LNCaP clone FGC (cell line): ENCODE data around the gene TEC.

Experiments used
- DNase-seq: peaks from one replicate; pipeline ENCODE4 v3.0.0-alpha.2; 2011; ENCODE audit warnings: low read depth
- H3K4me3 ChIP-seq: 2 replicates; pipeline ENCODE4 v1.5.1; 2011; ENCODE audit warnings: mild to moderate bottlenecking, low read depth, low read length, control low read depth
- TF ChIP-seq, protein P1 (sequence below): IDR thresholded peaks from 2 replicates; pipeline ENCODE4 v1.5.1; 2012; ENCODE audit warnings: mild to moderate bottlenecking; ENCODE audit not compliant: control insufficient read depth, insufficient read depth; ENCODE audit errors: extremely low read depth

Gene TEC

DNA sequence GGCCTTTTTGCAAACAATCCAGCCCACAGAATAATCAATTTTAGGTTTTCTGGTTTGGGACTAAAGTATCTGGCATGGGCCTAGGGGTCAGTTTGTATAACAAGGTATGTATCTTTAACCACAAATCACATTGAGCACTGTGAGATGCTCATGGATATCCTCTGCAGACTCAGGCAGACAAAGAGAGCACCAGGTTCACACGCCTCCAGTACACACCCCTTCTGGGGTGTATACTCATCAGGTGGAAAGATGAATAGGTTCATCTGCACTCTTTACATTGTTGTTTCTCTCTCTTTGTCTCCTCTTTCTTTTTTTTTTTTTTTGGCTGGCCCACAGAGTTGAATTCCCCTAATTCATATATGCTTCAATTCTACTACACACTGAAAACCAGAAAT, 21.1 kb downstream of the TEC start:
- TF ChIP-seq, protein P1, sequence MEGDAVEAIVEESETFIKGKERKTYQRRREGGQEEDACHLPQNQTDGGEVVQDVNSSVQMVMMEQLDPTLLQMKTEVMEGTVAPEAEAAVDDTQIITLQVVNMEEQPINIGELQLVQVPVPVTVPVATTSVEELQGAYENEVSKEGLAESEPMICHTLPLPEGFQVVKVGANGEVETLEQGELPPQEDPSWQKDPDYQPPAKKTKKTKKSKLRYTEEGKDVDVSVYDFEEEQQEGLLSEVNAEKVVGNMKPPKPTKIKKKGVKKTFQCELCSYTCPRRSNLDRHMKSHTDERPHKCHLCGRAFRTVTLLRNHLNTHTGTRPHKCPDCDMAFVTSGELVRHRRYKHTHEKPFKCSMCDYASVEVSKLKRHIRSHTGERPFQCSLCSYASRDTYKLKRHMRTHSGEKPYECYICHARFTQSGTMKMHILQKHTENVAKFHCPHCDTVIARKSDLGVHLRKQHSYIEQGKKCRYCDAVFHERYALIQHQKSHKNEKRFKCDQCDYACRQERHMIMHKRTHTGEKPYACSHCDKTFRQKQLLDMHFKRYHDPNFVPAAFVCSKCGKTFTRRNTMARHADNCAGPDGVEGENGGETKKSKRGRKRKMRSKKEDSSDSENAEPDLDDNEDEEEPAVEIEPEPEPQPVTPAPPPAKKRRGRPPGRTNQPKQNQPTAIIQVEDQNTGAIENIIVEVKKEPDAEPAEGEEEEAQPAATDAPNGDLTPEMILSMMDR = no peak
- H3K4me3 ChIP-seq = no peak overlapping the region
- DNase-seq = no peak

DNA sequence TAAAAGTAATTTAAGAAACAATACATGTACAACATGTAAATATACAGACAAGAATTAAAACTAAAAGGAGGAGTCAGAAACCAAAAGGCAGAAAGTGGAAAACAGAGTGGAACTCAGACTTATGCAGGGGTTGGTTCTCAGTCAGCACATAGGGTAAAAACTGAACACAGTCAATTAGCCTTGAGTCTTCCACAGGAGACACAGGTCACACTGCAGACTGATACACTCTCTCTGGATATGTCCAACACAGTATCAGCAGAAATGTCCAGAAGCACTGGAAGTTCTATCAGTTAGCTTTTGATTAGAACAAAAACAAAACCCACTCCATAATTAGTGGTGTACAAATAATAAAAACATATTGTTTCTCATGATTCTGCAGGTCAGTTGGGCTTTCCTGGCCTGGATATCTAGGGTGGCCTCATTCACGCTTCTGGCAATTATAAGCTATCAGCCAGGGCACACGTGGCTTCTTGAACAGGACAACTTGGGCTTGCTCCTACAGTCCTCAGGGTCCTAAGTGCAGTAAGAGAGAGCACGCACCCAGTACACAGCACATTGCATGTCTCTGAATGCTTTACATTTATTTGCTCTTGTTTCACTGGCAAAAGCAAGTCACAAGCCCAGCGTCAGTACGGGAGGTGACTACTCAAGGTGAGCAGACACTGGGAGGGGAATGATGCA, 21.6 kb downstream of the TEC start:
- H3K4me3 ChIP-seq = no peak overlapping the region
- no peak for DNase-seq
- TF ChIP-seq, protein P1 = no peak

DNA sequence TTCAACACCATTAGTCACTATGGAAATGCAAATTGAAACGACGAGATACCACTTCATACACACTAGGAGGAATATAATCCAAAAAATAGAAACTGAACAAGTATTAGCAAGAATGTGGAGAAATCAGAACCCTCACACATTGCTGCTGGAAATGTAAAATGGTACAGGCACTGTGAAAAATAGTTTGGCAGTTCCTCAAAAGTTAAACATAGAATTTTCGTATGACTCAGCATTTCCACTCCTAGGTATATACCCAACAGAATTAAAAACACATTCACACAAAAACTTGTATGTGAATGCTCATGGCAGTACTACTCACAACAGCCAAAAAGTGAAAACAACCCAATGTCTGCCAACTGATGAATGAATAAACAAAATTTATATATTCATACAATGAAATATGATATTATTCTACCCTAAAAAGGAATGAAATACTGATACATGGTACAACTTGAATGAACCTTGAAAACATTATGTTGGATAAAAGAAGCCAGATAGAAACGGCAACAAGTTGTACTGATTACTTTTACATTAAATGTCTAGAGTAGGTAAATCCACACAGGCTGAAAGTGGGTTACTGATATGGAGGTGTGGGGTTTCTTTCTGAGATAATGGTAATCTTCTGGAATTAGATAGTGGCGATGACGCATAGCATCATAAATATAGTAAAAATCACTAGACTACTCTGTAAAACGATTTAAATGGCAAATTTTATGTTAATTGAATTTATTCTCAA, 22.3 kb downstream of the TEC start:
- TF ChIP-seq, protein P1 = no peak
- no peak overlapping the region for H3K4me3 ChIP-seq
- DNase-seq = no peak

DNA sequence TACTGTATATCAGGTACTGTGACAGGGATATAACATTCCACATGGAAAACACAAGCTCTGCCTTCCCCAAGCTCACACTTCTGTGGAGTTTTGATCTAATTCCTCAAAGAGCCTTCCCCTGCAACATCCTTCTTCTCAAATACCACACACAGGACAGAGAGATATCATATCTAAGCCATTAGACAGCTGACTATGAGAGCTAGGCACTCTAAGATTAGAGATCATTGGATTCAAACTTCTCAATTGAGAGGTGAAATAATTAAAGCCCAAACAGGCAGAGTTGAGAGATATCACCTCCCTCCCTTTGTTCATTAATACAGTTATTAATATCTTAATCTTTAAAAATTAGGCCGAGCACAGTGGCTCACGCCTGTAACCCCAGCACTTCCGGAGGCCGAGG, 25.0 kb downstream of the TEC start:
- TF ChIP-seq, protein P1 = no peak
- DNase-seq = no peak
- no peak overlapping the region for H3K4me3 ChIP-seq

DNA sequence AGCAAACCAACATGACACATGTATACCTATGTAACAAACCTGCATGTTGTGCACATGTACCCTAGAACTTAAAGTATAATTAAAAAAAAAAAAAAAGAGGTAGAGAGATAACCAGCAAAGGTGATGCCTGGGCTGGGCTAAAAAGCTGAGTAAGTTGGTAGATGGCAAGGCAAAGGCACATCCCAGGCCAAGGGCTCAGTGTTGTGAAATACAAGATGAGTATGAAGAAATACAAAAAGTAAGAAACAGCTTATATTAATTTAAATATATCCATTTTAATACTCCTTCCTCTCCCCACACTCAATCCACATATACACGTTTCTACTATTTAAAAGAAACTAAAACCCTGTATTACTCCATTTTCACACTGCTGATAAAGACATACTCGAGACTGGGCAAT, 25.8 kb downstream of the TEC start:
- H3K4me3 ChIP-seq = no peak overlapping the region
- TF ChIP-seq, protein P1 = no peak
- DNase-seq = no peak

DNA sequence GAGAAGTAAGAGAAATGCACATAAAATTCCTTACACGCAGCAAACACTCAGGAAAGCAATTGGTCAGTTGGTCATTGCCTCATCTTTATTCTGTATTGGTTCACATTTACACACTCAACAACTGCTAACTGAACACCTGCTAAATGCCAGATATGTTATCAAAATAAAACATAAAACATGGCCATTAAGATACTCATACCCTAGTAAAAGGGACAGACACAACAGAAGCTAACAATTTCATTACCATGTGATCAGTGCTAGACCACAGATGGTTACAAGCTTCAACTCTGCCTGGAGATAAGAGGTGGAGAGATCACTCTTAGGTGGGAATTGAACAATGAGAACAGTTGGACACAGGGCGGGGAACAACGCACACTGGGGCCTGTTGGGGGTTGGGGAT, 26.2 kb downstream of the TEC start:
- TF ChIP-seq, protein P1 = no peak
- DNase-seq = no peak
- H3K4me3 ChIP-seq = no peak overlapping the region
